UCSD-AML1 (cell line): Measurements from ENCODE around the gene SPIC.

Source experiments
- DNase-seq: peaks from one replicate; lab custom pipeline; 2025; ENCODE audit not compliant: unreplicated experiment; lab: John Stamatoyannopoulos, UW

The SPIC gene

GRCh38 chr12:101527682-101528081 is 52.5 kb downstream of the SPIC start:
- no peak for DNase-seq

DNA sequence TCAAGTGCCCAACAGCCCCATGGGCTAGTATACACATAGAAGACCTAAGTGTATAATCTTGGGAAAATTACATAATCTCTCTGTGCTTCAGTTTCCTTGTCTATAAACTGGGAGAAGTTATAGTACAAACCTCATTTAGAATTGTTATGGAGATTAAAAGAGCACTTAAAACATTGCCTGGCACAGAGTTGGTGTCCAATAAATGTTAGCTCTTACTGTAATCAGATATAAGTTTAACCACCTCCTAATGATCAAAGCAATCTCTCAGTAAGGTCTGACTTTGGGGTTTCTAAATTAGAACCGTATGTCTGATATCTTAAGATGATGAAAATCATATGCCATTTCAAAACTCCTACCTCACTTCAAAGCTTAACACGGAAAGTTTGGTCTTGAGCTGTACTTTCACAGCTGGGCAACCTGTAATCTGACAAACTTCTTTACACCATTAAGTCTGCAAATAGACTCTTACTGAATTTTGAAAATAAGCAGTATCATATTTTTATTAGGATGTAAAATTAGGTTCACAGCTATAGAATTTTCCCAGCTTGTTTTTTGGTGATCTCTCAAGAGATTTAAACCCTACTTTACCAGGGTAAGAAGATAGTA is 61.0 kb downstream of the SPIC start:
- no peak for DNase-seq
